HG03103 (cell line): Measurements from ENCODE around the gene AP2S1.
A peak's percentile ranks its signal among the peaks of the same experiment; 100 is the strongest.
"Not testable (repeated sequence)": the region's sequence is repeated elsewhere in the genome, so short reads cannot be mapped to it uniquely, and the experiment has no call there.

Source experiments
- ATAC-seq: cut with Tn5 transposase; IDR thresholded peaks from one replicate; pipeline ENCODE4 v1.9.1; 2021; ENCODE audit warnings: low read depth; ENCODE audit not compliant: unreplicated experiment

Gene AP2S1

GRCh38 chr19:46850228-46851203 is at the start of gene AP2S1:
TSS of gene AP2S1 (minus strand) at chr19:46850846. CDS start at chr19:46850766, 80 bp downstream.
- ATAC-seq, result peak; percentile 90

- no peak for ATAC-seq
These were observed 49.7 kb upstream of the AP2S1 start for GRCh38 chr19:46900341-46900740.

GRCh38 chr19:46898731-46899130 is 48.1 kb upstream of the AP2S1 start:
- ATAC-seq, result no peak

DNA sequence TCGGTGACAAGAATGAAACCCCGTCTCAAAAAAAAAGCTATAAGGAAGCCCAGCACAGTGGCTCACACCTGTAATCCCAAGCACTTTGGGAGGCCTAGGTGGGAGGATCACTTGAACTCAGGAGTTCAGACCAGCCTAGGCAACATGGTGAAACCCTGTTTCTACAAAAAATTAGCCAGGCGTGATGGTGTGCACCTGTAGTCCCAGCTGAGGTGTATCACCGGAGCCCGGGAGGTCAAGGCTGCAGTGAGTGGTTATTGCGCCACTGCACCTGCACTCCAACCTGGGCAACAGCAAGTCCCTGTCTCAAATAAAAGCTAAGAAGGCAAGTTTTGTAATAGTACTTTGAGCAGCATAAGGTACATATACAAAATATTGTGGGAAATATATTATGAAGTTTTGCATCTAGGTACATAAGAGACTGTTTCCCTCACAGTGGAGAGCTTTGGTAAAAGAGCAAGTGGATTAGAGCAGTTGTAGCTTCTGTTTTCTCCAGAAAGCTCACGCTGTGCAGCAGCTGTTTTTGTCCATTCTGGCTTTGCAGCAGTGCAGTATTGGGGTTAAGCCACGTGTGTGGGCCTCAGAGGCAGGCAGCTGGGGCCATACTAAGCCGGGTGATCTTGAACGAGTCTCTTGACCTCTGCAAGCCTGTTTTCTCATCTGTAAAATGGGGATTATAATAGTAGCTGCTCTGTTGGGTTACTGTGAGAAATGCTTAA is 45.6 kb upstream of the AP2S1 start:
- no peak for ATAC-seq

- ATAC-seq, result no peak
These were observed 41.9 kb upstream of the AP2S1 start for GRCh38 chr19:46892252-46893179.

DNA sequence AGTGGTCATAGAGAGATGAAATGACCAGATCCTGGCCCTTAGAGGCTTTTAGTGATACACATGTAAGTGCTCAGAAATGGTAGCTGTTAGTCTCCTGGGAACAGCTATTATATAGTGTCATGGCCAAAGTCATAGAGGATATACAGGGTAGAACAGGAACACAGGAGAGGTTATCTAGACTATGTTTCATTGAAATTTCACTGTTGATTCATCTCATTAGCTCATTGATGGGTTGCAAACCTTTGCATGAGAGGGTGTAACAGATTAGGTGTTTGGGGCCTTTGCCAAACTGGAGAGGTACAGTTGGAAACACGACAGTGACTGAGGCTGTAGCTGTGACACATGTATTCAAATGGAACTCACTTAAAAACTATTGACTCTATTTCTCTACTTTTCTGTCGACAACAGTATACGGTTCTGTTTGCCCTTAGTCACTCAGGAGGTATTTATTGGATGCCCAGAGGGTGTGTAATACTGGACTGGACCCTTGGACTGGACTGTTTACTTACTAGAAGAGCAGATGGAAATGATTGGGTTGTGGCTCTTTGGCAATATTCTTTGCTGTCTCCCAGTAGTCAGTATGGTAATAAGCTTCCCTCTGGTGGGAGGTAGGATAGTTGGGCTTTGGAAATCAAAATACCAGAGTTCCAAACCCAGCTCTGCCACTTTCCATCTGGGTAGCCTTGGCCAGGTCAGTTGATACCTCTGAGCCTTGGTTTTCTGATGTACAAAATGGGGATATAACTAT is 40.0 kb upstream of the AP2S1 start:
- no peak for ATAC-seq

DNA sequence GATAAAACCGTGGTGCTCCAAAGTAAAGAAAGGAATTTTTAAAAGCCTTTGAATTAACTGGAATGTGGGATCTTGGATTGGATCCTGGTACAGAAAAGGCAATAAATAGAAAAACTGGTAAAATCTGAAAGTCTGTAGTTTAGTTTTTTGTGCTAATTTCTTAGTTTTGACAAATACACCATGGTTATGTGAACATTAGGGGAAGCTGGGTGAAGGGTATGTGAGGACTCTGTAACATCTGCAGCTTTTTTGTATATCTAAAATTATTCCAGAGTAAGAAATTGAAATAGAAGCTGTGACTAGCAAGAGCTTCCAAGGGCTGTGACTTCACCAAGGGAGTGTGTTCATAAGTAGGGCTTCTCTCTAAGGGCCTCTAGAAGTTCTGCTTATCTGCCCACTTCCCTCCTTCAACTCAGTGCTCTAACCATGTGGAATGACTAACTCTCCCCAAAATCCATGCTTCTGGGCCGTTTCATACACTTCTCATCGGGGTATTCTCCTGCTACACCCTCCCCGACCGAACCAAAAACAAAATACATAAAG is 36.7 kb upstream of the AP2S1 start:
- ATAC-seq, result no peak

DNA sequence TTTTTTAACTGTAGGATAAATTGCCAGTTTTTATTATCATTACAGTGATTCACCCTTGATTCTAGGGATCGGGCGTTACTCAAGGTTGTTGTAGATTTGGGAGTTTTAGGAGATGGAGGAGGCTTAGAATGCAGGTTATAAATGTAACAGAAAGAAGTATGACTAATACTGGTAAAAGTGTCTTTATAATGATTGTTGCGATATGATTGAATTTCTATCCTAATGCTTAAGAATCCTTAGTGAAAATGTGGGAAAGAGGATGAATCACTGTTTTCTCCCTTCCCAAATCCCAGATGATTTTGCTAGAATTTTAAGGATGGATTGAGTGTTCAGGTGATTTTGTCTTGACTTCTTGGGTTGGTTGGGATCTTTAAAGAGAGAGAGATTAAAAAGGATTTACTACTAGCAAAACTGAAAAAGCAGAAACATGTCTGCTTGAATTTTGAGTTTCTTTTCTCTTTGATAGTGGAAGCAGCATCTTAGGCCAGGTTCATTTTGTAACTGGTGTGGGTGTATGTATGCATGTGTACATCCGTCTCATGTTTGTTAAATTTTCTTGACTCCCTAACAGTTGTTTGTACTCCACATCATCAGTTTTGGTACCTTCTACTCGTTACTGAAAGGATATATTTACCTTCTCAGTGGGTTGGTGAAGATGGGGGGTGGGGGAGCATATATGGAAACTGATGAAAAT is 36.0 kb upstream of the AP2S1 start:
- ATAC-seq, result no peak

GRCh38 chr19:46885411-46885810 is 34.8 kb upstream of the AP2S1 start:
- no peak for ATAC-seq

DNA sequence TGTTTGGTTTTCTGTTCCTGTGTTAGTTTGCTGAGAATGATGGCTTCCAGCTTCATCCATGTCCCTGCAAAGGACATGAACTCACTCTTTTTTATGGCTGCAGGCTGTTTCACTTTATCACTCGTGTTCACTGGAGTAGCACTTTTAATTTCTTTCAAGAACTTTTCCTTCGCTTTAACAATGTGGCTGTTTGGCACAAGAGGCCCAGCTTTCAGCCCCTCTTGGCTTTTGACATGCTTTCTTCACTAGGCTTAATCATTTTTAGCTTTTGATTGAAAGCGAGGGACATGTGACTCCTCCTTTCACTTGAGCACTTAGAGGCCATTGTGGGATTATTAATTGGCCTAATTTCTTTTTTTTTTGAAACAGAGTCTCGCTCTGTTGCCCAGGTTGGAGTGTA is 32.1 kb upstream of the AP2S1 start:
- ATAC-seq, result not testable (repeated sequence)

DNA sequence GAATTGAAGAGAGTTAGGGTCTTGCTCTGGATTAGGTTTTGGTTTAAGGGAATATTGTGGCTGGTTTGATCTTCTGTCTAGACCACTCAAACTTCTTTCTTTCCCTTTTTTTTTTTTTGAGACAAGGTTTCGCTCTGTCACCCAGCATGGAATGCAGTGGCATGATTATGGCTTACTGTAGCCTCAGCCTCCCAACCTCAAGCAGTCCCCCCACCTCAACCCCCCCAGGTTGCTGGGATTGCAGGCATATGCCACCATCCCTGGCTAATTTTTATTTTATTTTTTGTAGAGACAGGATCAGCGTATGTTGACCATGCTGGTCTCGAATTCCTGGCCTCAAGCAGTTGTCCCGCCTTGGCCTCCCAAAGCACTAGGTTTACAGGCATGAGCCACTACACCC is 31.4 kb upstream of the AP2S1 start:
- no peak for ATAC-seq

DNA sequence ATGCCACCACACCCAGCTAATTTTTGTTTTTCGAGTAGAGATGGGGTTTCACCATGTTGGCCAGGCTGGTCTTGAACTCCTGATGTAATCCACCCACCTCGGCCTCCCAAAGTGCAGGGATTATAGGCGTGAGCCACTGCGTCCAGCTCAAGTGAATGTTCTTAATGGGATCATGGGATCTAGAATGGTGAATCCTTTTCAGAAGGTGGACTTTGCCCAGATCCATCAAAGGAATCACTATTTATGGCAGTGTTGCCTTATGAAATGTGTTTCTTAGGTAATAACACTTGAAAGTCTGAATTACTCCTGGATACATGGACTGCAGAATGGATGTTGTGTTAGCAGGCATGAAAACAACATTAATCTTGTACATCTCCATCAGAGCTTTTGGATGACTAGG is 30.4 kb upstream of the AP2S1 start:
- no peak for ATAC-seq

- ATAC-seq, result no peak
These were observed 29.8 kb upstream of the AP2S1 start for GRCh38 chr19:46880431-46880830.

DNA sequence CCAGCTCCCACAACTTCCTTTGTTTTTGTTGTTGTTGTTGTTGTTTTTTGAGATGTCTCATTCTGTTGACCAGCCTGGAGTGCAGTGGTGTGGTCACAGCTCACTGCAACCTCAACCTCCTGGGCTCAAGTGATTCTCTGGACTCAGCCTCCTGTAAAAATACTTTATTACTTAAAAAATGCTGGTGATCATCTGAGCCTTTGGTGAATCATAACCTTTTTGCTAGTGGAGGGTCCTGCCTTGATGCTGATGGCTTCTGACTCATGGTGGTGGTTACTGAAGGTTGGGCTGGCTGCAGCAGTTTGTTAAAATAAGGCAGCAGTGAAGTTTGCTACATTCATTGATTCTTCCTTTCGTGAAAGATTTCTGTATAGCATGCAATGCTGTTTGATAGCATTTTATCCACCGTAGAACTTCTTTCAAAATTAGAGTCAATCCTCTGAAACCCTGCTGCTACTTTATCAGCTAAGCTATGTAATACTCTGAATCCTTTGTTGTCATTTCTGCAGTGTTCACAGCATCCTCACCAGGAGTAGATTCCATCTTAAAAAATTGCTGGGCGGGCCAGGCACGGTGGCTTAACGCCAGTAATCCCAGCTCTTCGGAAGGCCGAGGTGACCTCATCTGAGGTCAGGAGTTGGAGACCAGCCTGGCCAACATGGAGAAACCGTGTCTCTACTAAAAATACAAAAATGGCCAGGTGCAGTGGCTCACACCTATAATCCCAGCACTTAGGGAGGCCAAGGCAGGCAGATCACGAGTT is 28.1 kb upstream of the AP2S1 start:
- no peak for ATAC-seq

DNA sequence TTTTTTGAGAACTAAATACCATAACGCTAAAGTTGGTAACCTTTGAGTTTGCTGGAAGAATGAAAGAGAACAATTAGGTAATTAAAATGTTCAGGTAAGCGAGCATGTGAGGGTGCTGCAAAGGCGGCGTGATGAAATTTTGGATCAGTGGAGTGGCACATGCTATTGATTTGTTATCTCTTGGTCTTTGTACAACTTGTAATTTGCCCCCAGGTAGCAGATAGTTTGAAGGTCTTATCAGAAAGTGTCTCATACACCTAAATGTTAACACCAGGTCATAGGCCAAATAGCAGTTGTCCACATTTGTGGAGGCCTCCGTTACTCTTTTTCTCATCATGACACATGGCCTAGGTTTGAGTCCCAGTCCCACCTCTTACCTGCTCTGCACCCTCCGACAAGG is 25.0 kb upstream of the AP2S1 start:
- ATAC-seq, result no peak

DNA sequence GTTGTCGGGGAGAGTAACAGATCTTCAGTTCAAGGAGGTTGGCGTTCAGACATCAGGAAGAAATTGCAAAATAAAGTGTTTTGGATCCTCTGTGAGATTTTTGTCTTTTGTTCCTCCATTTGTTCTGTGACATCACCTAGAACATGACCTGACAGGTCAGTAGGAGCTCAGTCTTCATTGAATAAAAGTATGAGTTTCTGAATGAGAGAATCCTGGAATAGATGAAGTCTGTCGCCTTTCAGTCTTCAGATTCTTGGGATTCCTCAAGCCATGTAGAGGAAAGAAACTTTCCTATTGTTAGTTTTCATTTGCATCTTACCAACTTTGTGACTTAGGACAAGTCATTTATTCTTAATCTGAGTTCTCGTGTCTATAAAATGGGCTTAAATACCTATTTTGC is 24.6 kb upstream of the AP2S1 start:
- no peak for ATAC-seq

- ATAC-seq, result no peak
These were observed 22.3 kb upstream of the AP2S1 start for GRCh38 chr19:46872967-46873366.

- not testable (repeated sequence) for ATAC-seq
These were observed 20.5 kb upstream of the AP2S1 start for GRCh38 chr19:46871173-46871572.
